GM19043 (cell line): ENCODE measurements around the gene SLC27A5.
A peak's percentile ranks its signal among the peaks of the same experiment; 100 is the strongest.

Experiments
- ATAC-seq: cut with Tn5 transposase; IDR thresholded peaks from one replicate; pipeline ENCODE4 v1.9.1; 2021; ENCODE audit warnings: low read depth; ENCODE audit not compliant: unreplicated experiment

Gene SLC27A5

GRCh38 chr19:58511353-58512208 lies at the start of gene SLC27A5:
Gene SLC27A5, minus strand, starts transcription at chr19:58511992. Its CDS starts 37 bp downstream, at chr19:58511955.
- no peak for ATAC-seq

GRCh38 chr19:58560921-58561320 lies 49.1 kb upstream of the SLC27A5 start:
- no peak for ATAC-seq

GRCh38 chr19:58560007-58560887 lies 48.5 kb upstream of the SLC27A5 start:
- no peak for ATAC-seq

- ATAC-seq, result peak; percentile 23
These were observed 47.6 kb upstream of the SLC27A5 start for GRCh38 chr19:58559275-58560006.

GRCh38 chr19:58558623-58559274 lies 47.0 kb upstream of the SLC27A5 start:
- peak; percentile 52 for ATAC-seq

GRCh38 chr19:58558066-58558622 lies 46.4 kb upstream of the SLC27A5 start, which contains the start of gene UBE2M:
Gene UBE2M, minus strand, starts transcription at chr19:58558611. Its CDS starts 230 bp downstream, at chr19:58558381.
- no peak for ATAC-seq

GRCh38 chr19:58557221-58558065 lies 45.7 kb upstream of the SLC27A5 start:
- no peak for ATAC-seq

- no peak for ATAC-seq
These were observed 44.9 kb upstream of the SLC27A5 start for GRCh38 chr19:58556622-58557220.

- no peak for ATAC-seq
These were observed 44.3 kb upstream of the SLC27A5 start for GRCh38 chr19:58555920-58556621.

- ATAC-seq, result no peak
These were observed 43.6 kb upstream of the SLC27A5 start for GRCh38 chr19:58555369-58555885.

GRCh38 chr19:58554494-58555368 lies 42.9 kb upstream of the SLC27A5 start, which contains the start of gene CHMP2A:
Gene CHMP2A, minus strand, starts transcription at chr19:58555105. Its CDS starts 893 bp downstream, at chr19:58554212.
- ATAC-seq, result no peak

- no peak for ATAC-seq
These were observed 42.2 kb upstream of the SLC27A5 start for GRCh38 chr19:58553799-58554493.

- no peak for ATAC-seq
These were observed 40.9 kb upstream of the SLC27A5 start for GRCh38 chr19:58552655-58553054.

GRCh38 chr19:58551577-58552471 lies 40.0 kb upstream of the SLC27A5 start:
- ATAC-seq, result no peak

GRCh38 chr19:58551123-58551497 lies 39.3 kb upstream of the SLC27A5 start:
- ATAC-seq, result no peak
